Ectodermal cell (in vitro differentiated cells): ENCODE data around the gene CD19.
"Not testable (repeated sequence)": the region's sequence is repeated elsewhere in the genome, so short reads cannot be mapped to it uniquely, and the experiment has no call there.

ENCODE experiments used
- H3K27ac ChIP-seq: 2 replicates; pipeline ENCODE4 v1.7.0; 2013; ENCODE audit warnings: mild to moderate bottlenecking, low read depth, low read length; ENCODE audit not compliant: insufficient read depth, poor library complexity, severe bottlenecking
- H3K27me3 ChIP-seq: 2 replicates; pipeline ENCODE4 v1.7.0; 2013; ENCODE audit warnings: mild to moderate bottlenecking, low read length; ENCODE audit not compliant: insufficient read depth, control insufficient read depth, poor library complexity, severe bottlenecking
- H3K36me3 ChIP-seq: one replicate; pipeline ENCODE4 v1.7.0; 2013; ENCODE audit warnings: low read length; ENCODE audit not compliant: control insufficient read depth, insufficient read depth
- H3K4me1 ChIP-seq: one replicate; pipeline ENCODE4 v1.7.0; 2013; ENCODE audit warnings: low read length; ENCODE audit not compliant: control insufficient read depth, insufficient read depth
- H3K4me3 ChIP-seq: 2 replicates; pipeline ENCODE4 v1.7.0; 2013; ENCODE audit warnings: low read depth, low read length, control low read depth; ENCODE audit not compliant: insufficient read depth
- H3K9me3 ChIP-seq: 2 replicates; pipeline ENCODE4 v1.7.0; 2013; ENCODE audit warnings: mild to moderate bottlenecking, low read length, moderate library complexity; ENCODE audit not compliant: control insufficient read depth
- WGBS, 2 experiments: methylation state at CpG; one replicate each; pipeline ENCODE4 v1.1.7; 2013; ENCODE audit warnings: missing lambda C conversion rate in 2 of 2; 5-methylcytosine and 5-hydroxymethylcytosine counted together

CD19 gene

DNA sequence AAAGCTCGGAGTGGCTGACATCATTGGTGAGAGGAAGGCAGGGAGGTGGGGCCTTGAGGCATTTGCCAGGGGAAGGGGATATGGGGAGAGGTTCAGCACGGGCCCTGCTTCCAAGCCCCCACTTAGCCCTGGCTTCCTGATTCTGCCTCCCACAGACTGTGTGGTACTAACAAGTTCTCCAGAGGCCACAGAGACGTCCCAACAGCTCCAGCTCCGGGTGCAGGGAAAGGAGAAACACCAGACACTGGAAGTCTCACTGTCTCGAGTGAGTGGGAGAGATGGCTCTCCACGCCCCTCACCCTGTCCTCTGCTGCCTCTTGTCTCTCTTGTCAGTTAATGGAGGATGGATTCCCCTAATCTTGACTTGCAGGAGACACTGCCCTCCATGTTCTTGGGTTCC is 27.1 kb downstream of the CD19 start:
- H3K4me3 ChIP-seq, result no peak overlapping the region
- no peak overlapping the region for H3K27ac ChIP-seq
- 94 to 99% methylated on average over 6 of the region's 6 CpGs for WGBS, 2 experiments
- no peaks in the 10 kb centered on the region for H3K27me3 ChIP-seq
- H3K36me3 ChIP-seq, result peaks cover 43% of the 10 kb centered on the region
- H3K4me1 ChIP-seq, result no peaks in the 10 kb centered on the region
- H3K9me3 ChIP-seq, result no peaks in the 10 kb centered on the region

DNA sequence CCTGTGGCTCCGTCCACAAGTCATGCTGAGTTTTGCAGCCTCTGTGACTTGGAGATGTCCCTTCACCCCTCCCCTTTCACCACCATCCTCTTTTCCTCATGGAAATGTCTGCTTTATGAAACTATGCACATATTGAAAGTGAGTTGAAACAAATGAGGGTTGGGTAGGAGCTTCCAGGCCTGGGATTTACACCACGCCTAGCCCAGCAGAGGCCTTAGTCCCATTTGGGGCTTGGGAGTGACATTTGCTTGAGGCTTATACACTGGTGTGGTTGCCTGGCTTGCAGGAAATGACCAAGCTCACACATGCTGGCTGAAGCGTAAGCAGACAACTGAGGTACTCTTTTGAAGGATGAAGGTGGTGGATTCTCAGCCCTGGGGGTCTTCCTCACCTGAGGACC is 32.3 kb downstream of the CD19 start:
- H3K9me3 ChIP-seq, result no peaks in the 10 kb centered on the region
- WGBS, 2 experiments, result 87 to 96% methylated on average over 3 of the region's 3 CpGs
- no peaks in the 10 kb centered on the region for H3K4me1 ChIP-seq
- H3K36me3 ChIP-seq, result peaks cover 31% of the 10 kb centered on the region
- H3K4me3 ChIP-seq, result no peak overlapping the region
- no peaks in the 10 kb centered on the region for H3K27me3 ChIP-seq
- H3K27ac ChIP-seq, result no peak overlapping the region

DNA sequence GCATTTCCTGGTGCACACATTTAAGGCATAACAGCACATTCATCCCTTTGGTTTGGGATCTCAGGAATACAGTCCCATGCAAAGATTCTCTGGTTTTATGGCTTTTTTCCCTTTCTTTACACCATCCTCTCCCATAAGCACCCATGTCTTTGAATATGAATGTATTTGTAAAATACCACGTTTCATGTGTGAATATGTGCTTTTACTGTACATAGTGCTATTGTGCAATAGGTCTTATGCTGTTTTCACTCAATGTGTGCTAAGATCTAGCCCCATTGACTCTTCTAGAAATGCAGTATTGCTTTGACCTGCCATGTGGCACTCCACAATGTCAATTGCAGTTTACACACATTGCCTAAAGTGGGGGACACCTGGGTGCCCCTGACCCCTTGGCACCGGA is 32.7 kb downstream of the CD19 start:
- Histone ChIP-seq H3K27ac (no peak overlapping the region), H3K4me1 (no peaks in the 10 kb centered on the region), H3K9me3 (no peaks in the 10 kb centered on the region), H3K4me3 (no peak overlapping the region), H3K36me3 (peaks cover 30% of the 10 kb centered on the region), H3K27me3 (no peaks in the 10 kb centered on the region)
- 96 to 98% methylated on average over 2 of the region's 2 CpGs for whole genome bisulfite sequencing, 2 experiments

DNA sequence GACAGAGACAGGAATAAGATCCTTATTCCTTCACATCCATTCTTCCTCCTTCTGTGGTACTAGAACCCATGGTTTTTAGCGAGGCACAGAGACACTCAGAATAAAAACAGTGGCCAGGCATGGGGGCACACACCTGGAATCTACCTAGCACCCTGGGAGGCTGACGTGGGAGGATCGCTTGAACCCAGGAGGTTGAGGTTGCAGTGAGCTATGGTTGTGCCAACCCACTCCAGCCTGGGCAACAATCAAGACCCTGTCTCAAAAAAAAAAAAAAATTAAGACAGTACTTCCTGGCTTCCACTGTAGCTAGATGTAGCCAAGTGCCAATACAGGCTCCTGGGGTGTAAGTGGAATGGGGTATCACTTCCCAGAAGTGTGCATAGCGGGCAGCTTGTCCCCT is 35.4 kb downstream of the CD19 start:
- H3K4me1 ChIP-seq, result no peaks in the 10 kb centered on the region
- no peaks in the 10 kb centered on the region for H3K27me3 ChIP-seq
- H3K27ac ChIP-seq, result no peak overlapping the region
- no peak overlapping the region for H3K4me3 ChIP-seq
- 83 to 91% methylated on average over 4 of the region's 4 CpGs for WGBS, 2 experiments
- H3K9me3 ChIP-seq, result no peaks in the 10 kb centered on the region
- H3K36me3 ChIP-seq, result peaks cover 23% of the 10 kb centered on the region

DNA sequence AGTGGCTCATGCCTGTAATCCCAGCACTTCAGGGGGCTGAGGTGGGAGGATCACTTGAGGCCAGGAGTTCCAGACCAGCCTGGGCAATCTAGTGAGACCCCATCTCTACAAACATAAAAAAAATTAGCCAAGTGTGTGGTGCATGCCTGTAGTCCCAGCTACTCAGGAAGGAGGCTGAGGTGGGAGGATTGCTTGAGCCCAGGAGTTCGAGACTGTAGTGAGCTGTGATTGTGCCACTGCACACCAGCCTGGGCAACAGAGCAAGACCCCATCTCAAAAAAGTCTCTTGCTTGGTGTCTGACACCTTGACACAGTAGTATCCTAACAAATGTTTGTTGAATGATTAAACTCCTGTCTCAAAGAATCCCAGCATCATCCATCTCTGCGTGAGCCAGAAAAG is 37.9 kb downstream of the CD19 start:
- H3K27me3 ChIP-seq, H3K9me3 ChIP-seq, H3K4me3 ChIP-seq, H3K36me3 ChIP-seq, H3K4me1 ChIP-seq, H3K27ac ChIP-seq: not testable (repeated sequence)
- WGBS, 2 experiments, result 90 to 91% methylated on average over 2 of the region's 2 CpGs

DNA sequence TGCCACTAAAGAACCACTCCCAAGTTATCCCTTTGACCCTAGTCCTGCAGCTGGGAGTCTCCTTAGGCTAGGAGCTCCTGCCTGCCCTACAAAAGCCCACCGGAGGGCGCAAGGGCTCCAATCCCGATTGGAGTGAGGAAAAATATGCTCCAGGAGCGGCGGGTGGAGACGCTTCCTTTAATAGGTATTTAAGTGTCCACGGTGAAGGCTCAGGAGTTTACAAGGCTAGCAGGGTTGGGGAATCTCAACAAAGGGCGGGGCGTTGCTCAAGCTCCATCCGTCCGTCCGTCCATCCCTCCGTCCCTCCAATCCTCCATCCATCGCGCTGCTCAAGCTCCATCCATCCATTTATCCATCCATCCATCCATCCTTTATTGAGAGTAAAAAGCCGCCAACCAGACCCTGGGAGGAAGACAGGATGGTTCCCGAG is 42.3 kb downstream of the CD19 start:
- H3K4me1 ChIP-seq, result peaks cover 6% of the 10 kb centered on the region
- 0 to 1% methylated on average over 17 of the region's 17 CpGs for WGBS, 2 experiments
- no peaks in the 10 kb centered on the region for H3K36me3 ChIP-seq
- H3K4me3 ChIP-seq, result peak overlapping the region; percentile 79
- peak overlapping the region; percentile 86 for H3K27ac ChIP-seq
- no peaks in the 10 kb centered on the region for H3K9me3 ChIP-seq
- H3K27me3 ChIP-seq, result no peaks in the 10 kb centered on the region

DNA sequence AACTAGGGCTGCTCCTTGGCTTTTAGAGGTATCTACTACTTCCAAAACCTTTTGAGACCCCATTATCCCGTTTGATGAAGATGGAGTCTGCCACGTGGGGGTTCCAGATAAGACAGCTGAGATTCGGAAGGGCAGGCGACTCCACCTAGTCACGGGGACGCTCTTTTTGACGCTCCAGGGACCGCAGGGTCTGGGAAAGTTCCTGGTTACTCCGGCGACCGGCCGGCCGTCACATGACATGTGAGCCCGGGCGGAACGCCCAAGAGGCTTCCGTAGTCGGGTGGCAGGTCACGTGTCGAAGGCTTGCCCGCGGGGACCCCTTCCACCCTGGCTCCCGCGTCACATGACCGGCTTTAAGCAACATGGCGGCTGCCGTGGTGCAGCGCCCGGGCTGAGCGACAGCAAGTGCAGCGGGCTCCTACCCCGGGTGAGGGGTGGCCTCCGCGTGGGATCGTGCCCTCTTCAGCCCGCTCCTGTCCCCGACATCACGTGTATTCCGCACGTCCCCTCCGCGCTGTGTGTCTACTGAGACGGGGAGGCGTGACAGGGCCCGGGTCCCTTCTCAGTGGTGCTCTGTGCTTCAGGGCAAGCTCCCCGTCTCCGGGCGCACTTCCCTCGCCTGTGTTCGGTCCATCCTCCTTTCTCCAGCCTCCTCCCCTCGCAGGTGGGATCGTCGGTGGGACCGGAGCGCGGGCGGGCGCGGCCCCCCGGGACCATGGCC is 42.8 kb downstream of the CD19 start, which contains the start of gene SPNS1:
TSS of gene SPNS1 (plus strand) at position 342 of the 721 bp plus-strand sequence. CDS start at position 716, 374 bp downstream.
- Histone ChIP-seq H3K9me3 (no peaks in the 10 kb centered on the region), H3K36me3 (peaks cover 4% of the 10 kb centered on the region), H3K4me3 (peak within 1 kb of the TSS; percentile 79), H3K27ac (peak within 1 kb of the TSS; percentile 86), H3K4me1 (peaks cover 6% of the 10 kb centered on the region), H3K27me3 (no peaks in the 10 kb centered on the region)
- 0% methylated on average over 60 of the region's 60 CpGs for WGBS, 2 experiments

DNA sequence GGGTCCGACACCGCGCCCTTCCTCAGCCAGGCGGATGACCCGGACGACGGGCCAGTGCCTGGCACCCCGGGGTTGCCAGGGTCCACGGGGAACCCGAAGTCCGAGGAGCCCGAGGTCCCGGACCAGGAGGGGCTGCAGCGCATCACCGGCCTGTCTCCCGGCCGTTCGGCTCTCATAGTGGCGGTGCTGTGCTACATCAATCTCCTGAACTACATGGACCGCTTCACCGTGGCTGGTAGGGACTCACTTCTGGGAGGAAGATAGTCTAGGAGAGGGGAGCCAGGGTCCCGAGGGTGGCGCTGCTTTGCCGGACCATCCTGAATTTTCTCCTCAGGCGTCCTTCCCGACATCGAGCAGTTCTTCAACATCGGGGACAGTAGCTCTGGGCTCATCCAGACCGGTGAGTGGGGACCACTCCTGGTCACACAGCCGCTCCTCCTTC is 43.4 kb downstream of the CD19 start:
- WGBS, 2 experiments, result 12 to 13% methylated on average over 30 of the region's 30 CpGs
- peak overlapping the region; percentile 79 for H3K4me3 ChIP-seq
- H3K27ac ChIP-seq, result no peak overlapping the region
- no peaks in the 10 kb centered on the region for H3K9me3 ChIP-seq
- peaks cover 6% of the 10 kb centered on the region for H3K4me1 ChIP-seq
- peaks cover 4% of the 10 kb centered on the region for H3K36me3 ChIP-seq
- H3K27me3 ChIP-seq, result no peaks in the 10 kb centered on the region

DNA sequence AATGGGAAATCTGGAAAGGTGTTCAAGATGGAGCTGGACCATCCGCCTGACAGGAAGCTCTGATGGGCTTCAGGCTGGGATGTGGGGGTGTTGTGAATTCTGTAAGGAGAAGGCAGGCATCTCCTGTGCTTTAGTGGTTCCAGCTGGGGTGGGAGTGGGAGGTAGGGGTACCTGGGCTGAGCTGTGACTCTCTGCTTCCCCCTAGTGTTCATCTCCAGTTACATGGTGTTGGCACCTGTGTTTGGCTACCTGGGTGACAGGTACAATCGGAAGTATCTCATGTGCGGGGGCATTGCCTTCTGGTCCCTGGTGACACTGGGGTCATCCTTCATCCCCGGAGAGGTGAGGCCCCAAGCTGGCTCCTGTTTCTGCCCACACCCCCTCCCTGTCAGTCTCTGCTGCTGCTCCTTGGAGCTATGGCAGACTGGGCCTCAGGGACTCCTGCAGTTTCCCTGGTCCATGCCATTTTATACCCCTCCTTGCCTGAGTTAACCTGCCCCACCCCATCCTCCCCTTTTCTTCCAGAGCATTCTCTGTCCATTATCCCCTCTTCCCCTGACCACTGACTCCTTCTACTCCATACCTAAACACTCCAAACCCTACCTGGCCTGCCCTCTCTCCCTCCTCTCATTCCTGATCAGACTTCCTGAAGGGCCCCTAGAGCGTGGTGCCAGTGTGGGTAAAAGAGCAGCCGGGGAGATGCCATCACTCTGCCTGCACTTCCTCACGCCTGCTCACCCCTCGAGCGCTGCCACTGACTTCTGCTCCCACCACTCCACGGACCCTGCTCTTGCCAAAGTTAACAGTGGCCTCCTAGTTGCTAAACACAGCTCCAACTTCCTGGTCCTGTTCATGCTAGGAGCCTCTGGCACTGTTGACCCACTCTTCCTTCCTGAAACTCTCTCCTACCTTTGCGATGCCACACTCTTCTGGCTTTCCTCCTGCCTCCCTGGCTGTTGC is 46.2 kb downstream of the CD19 start:
- Histone ChIP-seq H3K4me1 (peaks cover 6% of the 10 kb centered on the region), H3K9me3 (no peaks in the 10 kb centered on the region), H3K36me3 (peaks cover 16% of the 10 kb centered on the region), H3K27ac (no peak overlapping the region), H3K4me3 (no peak overlapping the region), H3K27me3 (no peaks in the 10 kb centered on the region)
- WGBS, 2 experiments, result 88 to 91% methylated on average over 11 of the region's 11 CpGs

DNA sequence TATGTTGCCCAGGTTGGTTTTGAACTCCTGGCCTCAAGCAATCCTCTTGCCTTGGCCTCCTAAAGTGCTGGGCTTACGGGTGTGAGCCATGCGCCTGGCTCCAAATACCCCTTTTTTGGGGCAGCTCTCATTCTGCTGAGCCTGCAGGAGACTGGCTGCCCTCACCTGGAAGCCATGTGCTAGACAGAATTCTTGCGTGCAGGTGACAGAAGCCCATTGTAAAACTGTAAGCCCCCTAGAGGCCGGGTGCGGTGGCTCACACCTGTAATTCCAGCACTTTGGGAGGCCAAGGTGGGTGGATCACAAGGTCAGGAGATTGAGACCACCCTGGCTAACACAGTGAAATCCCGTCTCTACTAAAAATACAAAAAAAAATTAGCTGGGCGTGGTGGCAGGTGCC is 48.6 kb downstream of the CD19 start:
- H3K27me3 ChIP-seq, H3K27ac ChIP-seq, H3K4me3 ChIP-seq, H3K9me3 ChIP-seq, H3K4me1 ChIP-seq: not testable (repeated sequence)
- WGBS, 2 experiments, result 88 to 92% methylated on average over 7 of the region's 7 CpGs
- peaks cover 16% of the 10 kb centered on the region for H3K36me3 ChIP-seq
